ENCODE results near the gene FBXL5.

Gene FBXL5

DNA sequence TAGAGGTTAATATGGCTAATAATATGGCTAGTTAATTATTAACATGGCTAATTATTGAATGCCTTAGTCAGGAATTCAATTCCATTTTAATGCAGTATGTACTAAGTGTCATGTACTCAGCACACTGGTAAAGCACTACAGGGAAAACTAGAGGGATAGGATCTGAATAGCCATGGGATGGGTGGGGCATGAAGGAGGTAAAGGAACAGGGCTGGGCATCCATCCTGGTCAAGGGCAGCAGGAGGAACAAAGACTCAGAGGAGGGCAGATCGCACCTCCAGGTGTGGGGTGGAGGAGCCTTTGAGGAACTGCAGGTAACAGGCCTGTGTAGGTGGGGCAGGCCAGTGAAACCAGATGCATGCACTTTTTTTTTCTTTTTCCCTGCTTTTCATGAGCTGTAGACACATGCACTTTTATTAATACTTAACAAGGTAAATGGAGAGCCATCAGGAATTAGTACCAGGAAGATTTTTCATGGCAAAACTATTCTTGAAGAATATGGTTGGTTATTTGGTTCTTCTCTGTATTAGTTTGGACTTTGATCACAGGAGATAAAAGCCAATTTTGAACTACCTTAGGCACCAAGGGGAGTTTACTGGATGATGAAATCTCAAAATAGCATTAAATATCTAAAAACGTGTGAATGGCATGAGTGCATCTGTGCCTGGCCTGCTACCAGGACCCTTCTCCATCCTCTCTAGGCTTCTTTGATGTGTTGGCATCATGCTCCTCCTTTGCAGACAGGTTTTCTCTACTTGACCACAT, 97.2 kb downstream of the FBXL5 start:
- no peak for DNase-seq

DNA sequence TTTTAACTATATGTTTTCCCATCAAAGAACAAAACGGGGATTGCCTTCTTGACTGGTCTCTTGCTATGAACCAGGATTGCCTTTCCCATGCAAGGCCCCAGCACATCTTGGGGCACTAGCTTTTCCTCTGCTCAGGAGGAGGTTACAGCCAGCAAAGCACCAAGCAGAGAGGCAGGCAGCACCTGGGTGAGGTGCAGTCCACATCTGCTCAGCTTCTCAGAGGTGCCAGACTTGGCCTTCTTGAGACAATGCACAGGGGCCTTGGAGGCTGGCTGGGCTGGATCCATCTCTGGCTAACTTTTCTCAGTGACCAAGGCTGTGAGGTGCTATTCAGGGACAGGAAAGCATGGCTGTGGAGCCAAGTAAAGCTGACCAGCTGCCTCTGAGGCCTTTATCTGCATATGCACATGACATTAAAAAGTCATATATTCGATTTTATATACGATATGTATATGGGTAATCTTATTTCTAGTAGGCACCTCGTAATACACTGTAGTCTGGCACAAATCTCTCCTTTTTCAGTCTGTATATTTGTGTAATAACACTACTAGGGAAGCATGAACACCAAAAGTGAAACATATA, 98.6 kb downstream of the FBXL5 start:
- DNase-seq, result no peak

All from fibroblast of skin of back (primary cell).